ENCODE results near the gene ANKRD23.

ANKRD23 gene

GRCh38 chr2:96877042-96877451 lies 33.2 kb upstream of the ANKRD23 start:
- DNase-seq (ENCODE audit: low read depth, low spot score), result no peak

DNA sequence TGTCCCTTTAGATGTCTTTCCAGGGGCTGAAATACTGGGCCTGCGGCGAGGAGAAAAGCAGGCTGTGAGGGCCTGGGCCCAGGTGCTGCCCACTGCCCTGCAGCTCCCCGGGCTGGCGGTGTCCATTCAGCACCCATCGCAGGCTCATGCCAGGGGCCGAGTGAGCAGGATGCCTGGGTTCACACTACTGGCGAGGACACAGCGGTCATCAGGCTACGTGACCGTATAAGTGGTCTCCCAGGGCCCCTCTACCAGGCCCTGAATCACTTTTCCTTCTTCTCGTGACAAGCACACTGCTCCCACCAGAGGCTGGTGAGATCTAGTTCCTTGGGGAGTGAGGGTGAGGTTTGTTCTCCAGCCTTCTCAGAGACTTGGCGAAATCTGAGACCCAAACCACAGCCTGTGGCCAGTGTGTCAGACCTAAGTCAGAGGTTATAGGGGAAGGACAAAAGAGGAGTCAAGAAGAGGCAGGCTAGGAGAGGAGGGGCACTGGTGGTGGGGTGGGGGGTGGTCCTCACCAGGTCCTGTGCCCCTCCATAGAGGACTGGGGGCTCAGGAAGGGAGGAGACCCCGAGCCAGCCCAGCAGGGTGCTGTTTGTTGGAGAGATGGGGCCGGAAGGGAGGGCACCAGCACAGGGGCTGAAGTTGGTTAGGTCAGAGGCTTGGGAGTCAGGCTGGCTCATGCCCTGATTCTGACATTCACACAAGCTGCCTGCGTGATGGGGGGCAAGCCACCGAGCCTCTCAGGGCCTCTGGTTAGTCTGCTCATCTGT lies 32.6 kb upstream of the ANKRD23 start:
- DNase-seq (ENCODE audit: low read depth, low spot score), result no peak

DNA sequence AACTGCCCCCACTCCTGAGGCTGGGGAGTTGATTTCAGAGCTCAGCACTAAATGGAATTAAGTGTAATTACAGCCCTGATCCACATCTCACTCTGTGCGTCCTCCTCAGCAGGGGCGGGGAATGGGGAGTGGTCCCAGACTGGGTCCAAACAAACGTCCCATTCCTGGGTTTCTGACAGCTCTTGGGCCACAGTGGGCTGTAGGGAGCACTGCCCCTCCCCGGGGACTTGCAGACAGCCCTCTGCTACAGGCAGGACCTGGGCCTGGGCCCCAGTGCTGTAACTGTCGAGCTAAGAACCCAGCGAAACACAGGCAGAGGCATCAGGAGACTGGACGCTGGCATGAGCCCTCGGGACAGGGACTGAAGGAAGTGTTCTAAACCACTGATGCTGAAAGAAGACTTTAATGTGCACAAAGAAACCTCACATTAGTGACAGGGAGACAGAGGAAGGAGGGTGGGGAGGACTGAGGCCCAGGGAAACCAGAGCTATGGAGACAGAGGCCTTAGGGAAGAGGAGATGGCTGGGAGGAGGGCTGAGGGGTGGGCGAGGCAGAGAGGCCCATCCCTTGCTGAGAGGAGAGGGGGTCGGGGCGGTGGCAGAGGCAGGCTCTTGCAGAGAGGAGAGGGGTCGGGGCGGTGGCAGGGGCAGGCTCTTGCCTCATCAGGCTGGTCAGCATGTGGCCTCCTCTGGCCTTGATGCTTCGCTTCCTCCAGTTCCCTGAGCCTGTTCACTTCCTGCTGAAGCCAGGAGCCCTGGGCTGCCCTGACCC lies 31.9 kb upstream of the ANKRD23 start:
- DNase-seq (ENCODE audit: low read depth, low spot score), result no peak

- no peak for DNase-seq (ENCODE audit: low read depth, low spot score)
Observed at GRCh38 chr2:96874198-96874831, 30.5 kb upstream of the ANKRD23 start.

DNA sequence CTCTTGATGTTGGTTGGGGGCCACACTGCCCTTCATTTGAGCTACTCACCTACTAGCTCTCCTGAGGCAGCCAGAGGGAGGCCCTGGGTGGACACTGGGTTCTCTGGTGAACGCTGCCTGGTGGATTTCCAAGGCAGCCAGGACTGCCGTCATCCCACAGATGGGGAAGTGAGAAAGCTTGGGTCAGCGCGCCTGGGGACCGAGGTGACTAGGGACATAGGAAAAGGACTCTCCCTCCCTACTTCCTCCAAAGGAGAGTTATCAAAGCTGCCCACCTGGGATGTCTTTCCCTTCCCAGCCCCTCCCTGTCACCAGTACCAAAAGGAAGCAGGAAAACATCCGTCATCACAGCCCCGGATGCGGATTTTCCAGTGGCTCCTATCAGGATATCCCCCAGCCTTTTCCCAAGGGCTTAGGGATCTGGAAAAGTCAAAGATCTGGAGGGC lies 29.9 kb upstream of the ANKRD23 start:
- no peak for DNase-seq (ENCODE audit: low read depth, low spot score)

DNA sequence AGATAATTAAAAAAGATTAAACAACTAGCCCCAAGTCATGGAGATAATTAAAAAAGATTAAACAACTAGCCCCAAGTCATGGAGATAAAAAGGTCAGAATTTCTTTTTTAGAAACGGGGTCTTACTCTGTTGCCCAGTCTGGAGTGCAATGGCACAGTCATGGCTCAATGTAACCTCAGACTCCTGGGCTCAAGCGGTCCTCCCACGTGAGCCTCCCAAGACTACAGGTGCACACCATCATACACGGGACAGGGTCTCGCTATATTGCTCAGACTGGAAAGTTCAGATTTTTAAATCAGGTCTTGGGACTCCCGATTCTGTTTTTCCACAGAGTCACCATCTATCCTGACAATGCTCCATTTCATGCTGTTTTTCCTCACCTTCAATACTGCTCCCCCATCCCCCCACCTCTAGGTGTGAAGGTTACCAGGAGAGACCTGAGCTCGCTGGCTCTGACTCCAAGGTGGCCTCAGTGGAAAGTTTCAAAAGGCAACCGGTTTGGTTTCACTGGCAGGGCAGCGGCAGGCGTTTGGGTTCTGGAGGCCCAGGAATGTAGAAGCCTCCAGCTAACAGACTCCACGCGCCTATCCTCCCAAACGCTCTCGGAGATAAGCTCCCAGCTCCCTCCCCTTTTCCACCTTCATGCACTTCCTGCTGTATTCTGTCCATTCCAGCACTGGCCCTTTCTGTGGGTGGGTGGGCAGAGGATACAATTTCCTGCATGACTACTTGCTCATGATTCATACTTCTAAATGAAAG lies 28.9 kb upstream of the ANKRD23 start:
- DNase-seq (ENCODE audit: low read depth, low spot score), result no peak

DNA sequence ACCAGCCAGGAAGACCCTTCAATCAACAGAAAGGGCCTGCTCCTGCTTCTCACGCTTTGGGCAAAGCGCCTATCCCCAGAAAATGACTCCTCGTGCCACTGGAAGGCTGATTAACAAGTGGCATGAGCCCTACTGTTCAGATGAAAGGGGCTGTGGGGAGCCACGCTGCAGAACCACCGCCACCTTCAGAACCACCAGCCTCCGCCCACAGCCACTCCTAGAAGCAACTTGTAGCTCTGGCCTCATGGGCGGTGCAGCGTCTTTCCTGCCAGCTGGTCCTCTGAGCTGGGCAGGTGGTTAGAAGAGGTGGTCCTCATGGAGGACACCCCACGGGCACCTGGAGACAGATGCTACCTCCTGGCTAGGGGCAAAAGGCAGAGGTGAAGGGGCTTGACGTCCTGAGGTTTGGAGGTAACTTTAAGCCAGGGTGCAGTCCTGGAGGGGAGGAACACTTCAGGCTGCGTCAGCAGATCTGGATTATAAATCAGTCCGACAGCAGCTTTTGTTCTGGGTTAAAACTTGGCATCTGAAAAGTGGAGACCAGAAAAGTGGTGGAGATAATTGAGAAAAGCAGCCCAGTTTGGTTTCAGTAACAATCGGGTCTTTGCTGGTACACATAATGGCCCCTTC lies 26.9 kb upstream of the ANKRD23 start:
- DNase-seq (ENCODE audit: low read depth, low spot score), result no peak

GRCh38 chr2:96869822-96870625 lies 26.2 kb upstream of the ANKRD23 start, which contains the start of gene SEMA4C:
SEMA4C (minus strand) TSS chr2:96870080; CDS start chr2:96867886, 2,194 bp downstream.
- DNase-seq (ENCODE audit: low read depth, low spot score), result no peak

- no peak for DNase-seq (ENCODE audit: low read depth, low spot score)
Observed at GRCh38 chr2:96869281-96869821, 25.5 kb upstream of the ANKRD23 start.

DNA sequence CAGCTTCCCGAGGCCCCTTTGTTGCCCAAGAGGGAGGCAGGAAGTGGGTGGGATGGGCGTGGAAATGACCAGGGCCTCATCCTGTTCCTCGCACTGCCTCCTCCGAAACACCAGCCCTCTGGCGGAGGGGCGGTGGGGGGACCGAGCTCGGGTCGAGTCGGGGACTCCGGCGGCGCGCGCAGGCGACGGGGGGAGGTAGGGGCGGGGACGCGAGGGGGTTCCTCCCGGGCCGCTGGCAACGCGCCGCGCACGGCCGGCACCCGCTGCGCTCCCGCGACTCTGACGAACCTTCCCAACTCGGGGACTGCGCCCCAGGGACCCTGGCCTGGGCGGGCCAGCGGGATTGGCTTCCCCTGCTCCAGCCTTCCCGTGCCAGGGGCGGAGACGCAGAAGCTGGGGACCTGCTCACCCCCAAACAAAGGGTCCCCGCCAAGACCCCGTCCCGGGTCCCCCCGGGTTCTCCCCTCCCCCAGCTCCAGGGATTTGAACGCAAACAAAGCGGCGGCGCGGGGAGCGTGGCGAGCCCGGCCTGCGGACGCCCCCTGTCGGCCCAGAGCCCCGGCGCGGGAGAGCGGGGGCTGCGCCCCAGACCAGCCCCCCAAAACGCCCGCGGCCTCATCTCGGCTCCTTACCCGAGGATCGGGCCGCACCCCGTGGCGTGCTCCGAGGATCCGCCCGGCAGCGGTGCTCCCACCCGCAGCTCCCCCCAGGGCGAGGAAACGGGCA lies 24.9 kb upstream of the ANKRD23 start:
- no peak for DNase-seq (ENCODE audit: low read depth, low spot score)

DNA sequence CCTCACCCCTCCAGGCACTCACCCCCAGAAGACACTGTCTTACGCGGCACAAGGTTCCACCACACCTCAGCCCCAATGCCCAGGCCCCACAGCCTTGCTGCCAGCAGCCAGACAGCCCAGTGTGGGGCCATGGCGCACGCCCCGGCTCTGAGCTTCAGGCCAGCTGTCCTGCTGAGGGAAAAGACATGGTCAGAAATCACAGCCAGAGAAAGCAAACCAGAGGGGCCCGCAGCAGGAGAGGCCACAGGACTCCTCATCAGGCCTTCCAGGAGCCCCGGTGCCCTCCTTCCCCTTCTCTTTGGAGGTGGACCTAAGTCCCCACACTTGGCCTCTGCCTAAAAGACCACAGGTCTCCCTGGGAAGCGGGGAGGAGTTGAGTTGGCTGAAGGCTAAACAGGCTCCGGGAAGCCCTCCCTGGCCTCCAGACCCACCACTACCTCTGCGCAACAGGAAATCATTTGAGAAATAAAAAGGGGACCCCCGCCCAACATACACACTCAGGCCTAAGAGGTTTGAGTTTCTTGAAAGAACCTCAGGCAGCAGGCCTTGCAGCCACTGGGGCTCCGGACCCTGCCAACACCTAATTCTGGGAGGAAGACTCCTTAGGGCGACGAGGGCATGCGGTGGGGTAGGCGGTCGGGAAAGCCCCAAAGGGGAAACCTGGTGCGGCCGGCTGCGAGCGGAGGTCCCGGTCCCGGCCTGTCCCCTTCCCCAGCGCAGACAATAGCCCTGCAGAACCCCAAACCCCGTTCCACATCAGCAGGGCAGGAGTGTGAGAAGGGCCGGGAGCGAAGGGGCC lies 24.1 kb upstream of the ANKRD23 start:
- no peak for DNase-seq (ENCODE audit: low read depth, low spot score)

DNA sequence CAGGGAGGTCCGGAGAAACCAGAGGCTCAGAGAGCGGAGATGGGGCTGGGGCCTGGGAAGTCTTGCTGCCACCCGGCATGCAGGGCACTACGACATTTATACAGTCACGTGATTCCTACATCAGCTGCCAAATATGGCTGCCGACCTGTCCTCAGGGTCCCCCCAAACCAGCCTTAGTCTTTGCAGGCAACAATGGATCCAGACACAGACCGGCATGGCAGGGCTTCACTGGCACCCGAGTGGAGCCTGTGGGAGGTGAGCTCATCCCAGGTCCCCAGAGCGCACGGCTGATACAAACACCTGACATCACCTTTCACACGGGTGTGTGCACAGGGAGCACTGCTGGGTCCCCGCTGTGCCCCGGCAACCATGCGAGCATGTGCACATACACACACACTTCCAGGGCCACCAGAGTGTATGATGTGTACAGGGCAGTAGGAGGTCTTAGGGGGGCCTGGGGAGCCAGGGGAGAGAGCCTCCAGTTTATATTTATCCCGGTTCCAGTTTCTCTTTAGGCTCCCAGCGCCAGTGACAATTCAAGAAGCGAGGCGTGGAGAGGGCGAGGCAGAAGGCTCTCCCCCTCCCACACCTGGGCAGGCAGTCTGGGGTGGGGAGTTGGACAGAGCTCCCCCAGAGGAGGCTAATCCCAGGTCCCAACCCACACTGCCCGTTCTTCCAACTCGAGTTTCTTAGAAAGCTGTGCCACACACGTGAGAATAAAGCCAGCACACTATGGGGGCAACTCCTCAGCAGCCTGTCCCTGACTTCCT lies 23.4 kb upstream of the ANKRD23 start:
- DNase-seq (ENCODE audit: low read depth, low spot score), result no peak

- DNase-seq (ENCODE audit: low read depth, low spot score), result no peak
Observed at GRCh38 chr2:96866586-96866985, 22.8 kb upstream of the ANKRD23 start.

- no peak for DNase-seq (ENCODE audit: low read depth, low spot score)
Observed at GRCh38 chr2:96866149-96866548, 22.3 kb upstream of the ANKRD23 start.

- no peak for DNase-seq (ENCODE audit: low read depth, low spot score)
Observed at GRCh38 chr2:96865654-96866053, 21.8 kb upstream of the ANKRD23 start.

- DNase-seq (ENCODE audit: low read depth, low spot score), result no peak
Observed at GRCh38 chr2:96864343-96865091, 20.7 kb upstream of the ANKRD23 start.
